Heart right ventricle (tissue), 16 donors: Measurements from ENCODE around the gene TOPAZ1. TPM values are rescaled to one million over a fixed set of nuclear protein-coding genes. Genes with fewer than 3 reads are reported as not detected.

Experiments used
- ATAC-seq, 8 donors: fragments of 200-7000 bp; cut with Tn5 transposase; one replicate each; pipeline ENCODE4 v1.9.1; 2020; ENCODE audit warnings: mild to moderate bottlenecking in 8 of 8, moderate library complexity in 8 of 8, moderate number of reproducible peaks in 1 of 8
- DNase-seq, 2 donors: peaks; one replicate each; pipeline ENCODE4 v3.0.0-alpha.2; 2020
- H3K27ac ChIP-seq, 10 donors: fragments of 200-600 bp; sonication (generic) in 2 of 10; one replicate each; pipeline versions ENCODE4 v1.5.0 to v1.8.0; 2020 to 2022; ENCODE audit warnings: mild to moderate bottlenecking in 3 of 10
- H3K27me3 ChIP-seq, 7 donors: fragments of 200-600 bp; one replicate each; pipeline ENCODE4 v1.8.0; 2021 to 2022; ENCODE audit warnings: mild to moderate bottlenecking in 2 of 7
- H3K36me3 ChIP-seq, 9 donors: fragments of 200-600 bp; sonication (generic) in 1 of 9; one replicate each; pipeline versions ENCODE4 v1.5.0 to v1.8.0; 2020 to 2022; ENCODE audit warnings: mild to moderate bottlenecking in 2 of 9
- H3K4me1 ChIP-seq, 9 donors: fragments of 200-600 bp; sonication (generic) in 1 of 9; one replicate each; pipeline versions ENCODE4 v1.5.0 to v1.8.0; 2020 to 2022; ENCODE audit warnings: mild to moderate bottlenecking in 4 of 9
- H3K4me3 ChIP-seq, 10 donors: fragments of 200-600 bp; sonication (generic) in 2 of 10; one replicate each; pipeline versions ENCODE4 v1.5.0 to v1.8.0; 2020 to 2022; ENCODE audit warnings: mild to moderate bottlenecking in 7 of 10, moderate library complexity in 2 of 10
- H3K9me3 ChIP-seq, 11 donors: fragments of 200-600 bp in 10 of 11; sonication (generic) in 2 of 11; one replicate each; pipeline versions ENCODE4 v1.5.0 to v1.8.0; 2013 to 2022; ENCODE audit warnings: mild to moderate bottlenecking in 2 of 11, control low read depth in 1 of 11, moderate library complexity in 1 of 11
- CTCF ChIP-seq, 9 donors: fragments of 200-600 bp; sonication (generic) in 2 of 9; IDR thresholded peaks; one replicate each; pipeline versions ENCODE4 v1.5.0 to v1.8.0; 2021 to 2022; ENCODE audit warnings: antibody characterized with exemption in 9 of 9, mild to moderate bottlenecking in 5 of 9, moderate library complexity in 1 of 9
- WGBS, 2 donors: extraction: QIAGEN DNeasy Blood & Tissue Kit; methylation state at CpG; one replicate each; pipeline ENCODE4 v1.1.7; 2013; ENCODE audit warnings: inconsistent platforms in 1 of 2; 5-methylcytosine and 5-hydroxymethylcytosine counted together
- intact Hi-C, 10 donors: fragments of 100-400 bp; cut with DNase I; formaldehyde crosslinking; loops; one replicate each; pipeline versions ENCODE4 v1.11.1 to v1.14.2; 2022
- polyA plus RNA-seq, 2 donors: library from polyadenylated mRNA; stranded (reverse); fragments of 200-250 nt; gene quantifications; one replicate each; pipeline ENCODE4 v1.2.3, GENCODE V29; 2013
- total RNA-seq, 10 donors: library from RNA; stranded (reverse); fragmentation: NEBNext Ultra II Directional in 3 of 10; extraction: Animal tissue kit (Norgen Biotek cat#: 25700) in 3 of 10; gene quantifications; one replicate each; pipeline versions ENCODE4 v1.2.1 to v1.2.4, GENCODE V29; 2021 to 2023
- donor health status: Arrhythmogenic right ventricular cardiomyopathy.
- donor health status: ischemic (EF 13 %, LVEDD 7.1; RV severe dilation, severe dysfunction).
- donor health status: healthy with polysubstance abuse.
- donor health status: DM: no; HTN: yes; CAD: no.
- donor health status: DM: no; HTN: no; CAD: no.
- donor health status: ischemic (EF 25% LVEDD 6.9; RV normal size, moderate dysfunction).
- donor health status: ischemic (EF 25% LVEDD 5.7; RV mildly dilated, moderate dysfunction).
- donor health status: healthy.
- donor health status: DM: yes; HTN: yes; CAD: no.
- donor health status: Ischemic cardiomyopathy.
- donor health status: ischemic (EF 35%, LVEDD 5.7; RV mildly dilated, moderate dysfunction).
- donor health status: nonischemic (EF 11% LVEDD 7.7; RV severe dilation, severe dysfunction).
- donor health status: DM: yes; HTN: yes; CAD: no.
- donor health status: PGD.
- donor health status: ischemic (EF 29% LVEDD 5.4; RV normal size, mild dysfunction).
- donor health status: nonischemic (EF 23%, LVEDD 6.1; RV moderate dilation, normal function).

Gene TOPAZ1
- total and polyA plus RNA-seq, 12 donors, result not detected

- intact Hi-C loops, result no loop called here
- H3K4me3 ChIP-seq, result no peak overlapping the region
- DNase-seq, result no peak
- peaks cover 0 to 25% (median 5%) of the 10 kb centered on the region in 7 donors for H3K27me3 ChIP-seq
- H3K9me3 ChIP-seq, result no peaks in the 10 kb centered on the region
- no peaks in the 10 kb centered on the region for H3K36me3 ChIP-seq
- no peak overlapping the region for H3K27ac ChIP-seq
- no peaks in the 10 kb centered on the region for H3K4me1 ChIP-seq
- no peak for TF ChIP-seq CTCF (IDR thresholded peaks at IDR 0.05)
- no peak for ATAC-seq
- 40 to 50% methylated on average over 3 of the region's 3 CpGs for WGBS, 2 donors
Measured at GRCh38 chr3:44289882-44290462, 48.3 kb downstream of the TOPAZ1 start.

GRCh38 chr3:44292276-44292675, 50.6 kb downstream of the TOPAZ1 start:
- WGBS, 2 donors, result 81 to 83% methylated on average over 2 of the region's 2 CpGs
- ATAC-seq, result no peak
- Histone ChIP-seq H3K27me3 (peaks cover 0 to 35% (median 5%) of the 10 kb centered on the region in 7 donors), H3K27ac (no peak overlapping the region), H3K4me1 (no peaks in the 10 kb centered on the region), H3K9me3 (no peaks in the 10 kb centered on the region), H3K4me3 (no peak overlapping the region), H3K36me3 (no peaks in the 10 kb centered on the region)
- DNase-seq, result no peak
- intact Hi-C loops, result no loop called here
- TF ChIP-seq CTCF (IDR thresholded peaks at IDR 0.05), result no peak

GRCh38 chr3:44292947-44293346, 51.3 kb downstream of the TOPAZ1 start:
- DNase-seq, result no peak
- H3K27me3 ChIP-seq, result peaks cover 0 to 35% (median 5%) of the 10 kb centered on the region in 7 donors
- 88 to 96% methylated on average over 1 of the region's 1 CpG for WGBS, 2 donors
- intact Hi-C loops, result no loop called here
- no peak overlapping the region for H3K4me3 ChIP-seq
- TF ChIP-seq CTCF (IDR thresholded peaks at IDR 0.05), result no peak
- no peaks in the 10 kb centered on the region for H3K36me3 ChIP-seq
- ATAC-seq, result no peak
- no peaks in the 10 kb centered on the region for H3K4me1 ChIP-seq
- H3K9me3 ChIP-seq, result no peaks in the 10 kb centered on the region
- no peak overlapping the region for H3K27ac ChIP-seq

- Histone ChIP-seq H3K4me3 (no peak overlapping the region), H3K4me1 (no peaks in the 10 kb centered on the region), H3K9me3 (no peaks in the 10 kb centered on the region), H3K27me3 (peaks cover 0 to 25% (median 5%) of the 10 kb centered on the region in 7 donors), H3K27ac (no peak overlapping the region), H3K36me3 (no peaks in the 10 kb centered on the region)
- ATAC-seq (no peak), DNase-seq (no peak)
- no peak for TF ChIP-seq CTCF (IDR thresholded peaks at IDR 0.05)
- intact Hi-C loops, result no loop called here
Measured at GRCh38 chr3:44297255-44297654, 55.6 kb downstream of the TOPAZ1 start.
